HG02759 (cell line): Measurements from ENCODE around the gene PDZD2.

Experiments
- ATAC-seq: cut with Tn5 transposase; IDR thresholded peaks from one replicate; pipeline ENCODE4 v1.9.1; 2021; ENCODE audit warnings: mild to moderate bottlenecking, moderate library complexity; ENCODE audit not compliant: unreplicated experiment

The PDZD2 gene

GRCh38 chr5:32155211-32155610 is 516.3 kb downstream of the PDZD2 start:
- ATAC-seq, result no peak

- ATAC-seq, result no peak
Observed at GRCh38 chr5:32156635-32157034, 517.7 kb downstream of the PDZD2 start.

DNA sequence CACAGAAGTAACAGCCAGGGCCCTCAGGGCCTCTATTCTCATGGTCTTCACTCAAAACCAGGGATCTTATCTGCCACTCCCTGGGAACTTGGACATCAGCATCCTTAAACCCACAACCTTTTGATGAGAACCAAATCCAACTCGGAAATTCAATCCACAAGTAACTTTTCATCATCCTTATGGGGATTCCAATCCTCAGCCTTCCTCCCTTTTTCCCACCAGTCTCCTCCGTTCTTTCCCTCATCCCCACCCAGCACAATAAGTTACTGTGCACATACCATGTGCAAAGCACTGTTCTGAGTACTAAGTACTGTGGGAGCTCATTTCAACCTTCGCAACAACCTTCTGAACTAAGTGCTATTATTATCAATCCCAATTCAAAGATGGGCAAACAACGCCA is 518.1 kb downstream of the PDZD2 start:
- no peak for ATAC-seq

GRCh38 chr5:32158679-32158975 is 519.7 kb downstream of the PDZD2 start:
- ATAC-seq, result no peak

- no peak for ATAC-seq
Observed at GRCh38 chr5:32159328-32160072, 520.6 kb downstream of the PDZD2 start.

DNA sequence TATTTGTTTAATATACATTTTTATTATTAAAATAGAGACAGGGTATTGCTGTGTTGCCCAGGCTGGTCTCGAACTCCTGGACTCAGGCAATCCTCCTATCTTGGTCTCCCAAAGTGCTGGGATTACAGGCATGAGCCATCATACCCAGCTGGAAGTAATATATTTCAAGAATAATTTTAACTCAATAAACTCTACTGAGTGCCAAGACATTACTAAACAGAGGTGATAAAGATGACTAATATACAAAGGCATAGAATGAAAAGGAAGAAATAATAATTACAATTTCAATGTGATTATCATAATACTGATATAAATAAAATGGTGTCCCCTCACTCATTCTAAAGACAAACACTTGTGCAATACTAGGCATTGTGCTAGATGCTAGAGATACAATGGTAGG is 521.3 kb downstream of the PDZD2 start:
- no peak for ATAC-seq
